Measurements from ENCODE around the gene PKD2.
"Not testable (repeated sequence)": the region's sequence is repeated elsewhere in the genome, so short reads cannot be mapped to it uniquely, and the experiment has no call there.

Gene PKD2

GRCh38 chr4:87989765-87990164, 17.7 kb upstream of the PKD2 start:
- no peak for DNase-seq

DNA sequence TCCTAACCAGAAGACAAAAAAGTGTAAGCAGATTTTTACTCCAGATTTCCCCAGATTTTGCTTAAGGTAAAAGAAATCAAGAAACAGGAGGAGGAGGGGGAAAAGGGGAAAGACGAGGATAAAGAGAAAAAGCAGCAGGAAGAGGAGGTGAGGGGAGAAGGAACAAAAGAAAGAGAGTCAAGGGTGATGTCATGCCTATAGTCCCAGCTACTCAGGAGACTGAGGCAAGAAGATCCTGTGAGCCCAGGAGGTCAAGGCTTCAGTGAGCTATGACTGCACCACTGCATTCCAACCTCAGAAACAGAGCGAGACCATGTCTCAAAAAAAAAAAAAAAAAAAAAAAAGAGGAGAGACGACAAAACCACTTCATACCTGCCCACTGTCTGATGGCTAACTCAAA, 12.0 kb upstream of the PKD2 start:
- DNase-seq, result no peak

GRCh38 chr4:87999191-87999691, 8.2 kb upstream of the PKD2 start:
- not testable (repeated sequence) for DNase-seq

GRCh38 chr4:88001871-88002270, 5.6 kb upstream of the PKD2 start:
- DNase-seq, result no peak

DNA sequence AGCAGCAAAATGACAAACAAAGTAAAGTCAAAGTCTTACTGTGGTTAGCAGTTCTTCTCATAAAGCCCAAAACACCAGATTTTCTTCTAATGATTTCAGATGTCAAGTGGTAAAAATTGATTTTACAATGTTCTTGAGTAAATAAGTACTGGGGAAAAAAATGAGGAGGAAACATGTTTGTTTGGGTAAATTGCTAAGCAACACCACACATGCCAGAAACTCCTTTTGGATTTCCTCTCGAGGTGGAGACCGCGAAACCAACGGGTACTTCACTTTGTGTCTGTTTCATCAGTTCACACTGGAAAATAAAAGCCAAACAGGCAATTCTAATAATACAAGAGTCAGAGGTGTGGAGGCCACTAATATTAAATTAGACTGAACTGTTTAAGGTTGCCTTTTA, 4.6 kb upstream of the PKD2 start:
- no peak for DNase-seq

DNA sequence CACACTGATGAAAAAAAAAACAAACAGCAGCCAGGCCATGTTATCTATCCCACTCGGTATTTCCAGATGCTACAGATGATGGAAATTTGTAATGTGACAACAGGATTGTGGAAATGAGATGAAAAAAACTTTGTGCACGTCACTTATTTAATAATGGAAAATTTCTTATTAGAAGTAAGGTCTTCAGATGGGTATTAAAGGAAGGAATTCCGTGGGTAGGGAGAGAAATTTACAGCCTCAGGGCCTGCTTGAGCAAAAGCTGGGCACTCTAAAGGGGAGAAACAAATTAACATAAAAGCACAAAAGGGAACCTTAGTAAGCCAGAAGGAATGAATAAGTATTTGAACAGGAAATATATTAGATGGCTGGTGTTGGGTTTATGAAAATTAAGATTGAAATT, 4.2 kb upstream of the PKD2 start:
- no peak for DNase-seq

- DNase-seq, result no peak
These were observed 2.4 kb upstream of the PKD2 start for GRCh38 chr4:88005076-88005475.

GRCh38 chr4:88005946-88006345, 1.5 kb upstream of the PKD2 start:
- DNase-seq, result no peak

GRCh38 chr4:88006956-88007303, 505 bp upstream of the PKD2 start:
- DNase-seq, result no peak

DNA sequence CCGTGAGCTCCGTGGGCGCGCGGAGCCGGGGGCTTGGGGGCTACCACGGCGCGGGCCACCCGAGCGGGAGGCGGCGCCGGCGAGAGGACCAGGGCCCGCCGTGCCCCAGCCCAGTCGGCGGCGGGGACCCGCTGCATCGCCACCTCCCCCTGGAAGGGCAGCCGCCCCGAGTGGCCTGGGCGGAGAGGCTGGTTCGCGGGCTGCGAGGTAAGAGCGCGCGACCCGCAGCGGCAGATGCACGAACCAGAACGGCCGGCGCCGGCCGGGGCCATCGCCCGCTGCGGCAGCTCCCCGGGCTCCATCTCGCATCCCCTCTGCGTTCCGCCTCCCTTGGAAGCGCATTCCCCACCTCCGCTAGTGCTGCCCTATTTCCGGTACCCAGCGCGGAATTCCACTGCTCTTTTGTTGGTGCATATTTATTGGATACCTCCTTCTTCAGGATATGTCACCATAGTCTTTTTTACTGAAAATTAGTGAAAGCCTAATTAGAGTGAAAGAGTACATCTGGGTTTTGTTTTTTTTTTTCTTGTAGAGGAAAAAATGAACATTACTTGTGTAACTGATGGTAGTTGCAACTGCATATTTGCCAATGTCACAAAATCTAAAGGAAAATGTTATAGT, 797 bp downstream of the PKD2 start:
- DNase-seq, result peak; percentile 30 to 31

DNA sequence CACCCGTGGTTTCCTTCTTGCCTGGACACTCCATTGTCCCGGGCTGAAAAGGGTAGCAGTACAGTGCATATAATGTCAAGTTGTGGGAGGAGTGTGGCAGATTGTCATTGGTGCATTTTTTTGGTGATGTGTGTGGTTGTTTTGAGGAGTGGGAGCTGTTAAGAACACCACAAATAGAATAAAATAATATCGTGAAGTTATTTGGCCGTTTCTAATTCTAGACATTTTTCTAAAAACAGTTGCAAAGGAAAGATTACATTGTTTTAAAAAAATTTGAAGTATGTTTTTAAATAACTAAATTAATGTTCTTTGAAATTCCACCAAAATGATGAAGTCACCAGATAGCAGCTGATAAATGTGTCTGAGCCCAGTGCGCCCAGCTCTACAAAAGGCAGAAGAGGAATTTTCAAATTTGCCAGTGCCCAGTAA, 1.3 kb downstream of the PKD2 start:
- peak in 1 of 2 experiments; percentile 11 for DNase-seq

GRCh38 chr4:88009871-88010270, 2.4 kb downstream of the PKD2 start:
- DNase-seq, result no peak

GRCh38 chr4:88010966-88011365, 3.5 kb downstream of the PKD2 start:
- no peak for DNase-seq

DNA sequence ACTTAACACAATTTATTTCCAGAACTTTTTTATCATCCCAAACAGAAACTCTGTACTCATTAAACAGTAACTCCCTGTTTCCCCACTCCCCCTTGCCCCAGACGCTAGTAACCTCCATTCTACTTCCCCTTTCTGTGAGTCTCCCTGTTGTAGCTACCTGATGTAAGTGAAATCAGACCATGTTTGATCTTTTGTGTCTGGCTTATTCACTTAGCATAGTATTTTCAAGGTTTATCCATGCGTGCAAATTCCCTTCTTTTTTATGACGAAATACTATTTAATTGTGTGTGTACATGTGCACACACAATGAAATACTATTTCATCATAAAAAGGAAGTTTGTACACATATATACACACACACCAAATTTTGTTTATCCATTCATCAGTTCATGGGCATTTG, 5.2 kb downstream of the PKD2 start:
- DNase-seq, result no peak

GRCh38 chr4:88014386-88014905, 7.0 kb downstream of the PKD2 start:
- no peak for DNase-seq

GRCh38 chr4:88015659-88016295, 8.3 kb downstream of the PKD2 start:
- no peak for DNase-seq

- DNase-seq, result no peak
These were observed 10.3 kb downstream of the PKD2 start for GRCh38 chr4:88017516-88018297.

- no peak for DNase-seq
These were observed 11.0 kb downstream of the PKD2 start for GRCh38 chr4:88018466-88018865.

DNA sequence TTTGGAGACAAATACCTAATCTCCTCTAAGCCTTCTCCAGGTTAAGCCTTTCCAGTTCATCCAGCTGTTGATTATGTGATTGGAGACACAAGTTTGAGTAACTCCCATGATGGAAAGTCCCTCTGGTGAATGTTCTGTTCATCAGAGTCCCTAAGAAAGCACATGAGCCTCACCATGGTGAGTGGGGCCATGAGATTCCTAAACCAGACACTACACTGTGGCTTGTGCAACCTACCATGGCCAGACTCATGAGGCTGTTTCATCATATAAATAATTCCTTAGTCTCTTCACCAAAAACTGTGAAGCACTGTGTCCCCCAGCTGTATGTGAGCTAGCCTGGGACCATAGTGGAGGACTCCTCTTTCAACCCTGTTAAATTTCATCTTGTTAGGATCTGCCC, 14.4 kb downstream of the PKD2 start:
- no peak for DNase-seq

- no peak for DNase-seq
These were observed 14.9 kb downstream of the PKD2 start for GRCh38 chr4:88022289-88022688.

GRCh38 chr4:88025868-88026661, 18.6 kb downstream of the PKD2 start:
- DNase-seq, result not testable (repeated sequence)

- peak in 1 of 2 experiments; percentile 9 for DNase-seq
These were observed 20.5 kb downstream of the PKD2 start for GRCh38 chr4:88027611-88028608.

All from activated CD4-positive, alpha-beta T cell treated with anti-CD3 and anti-CD28 coated beads, Interleukin-2, amount 50 U/mL, for 48 hours (primary cell).